ENCODE results near the gene PTPRT. TPM values are rescaled to one million over a fixed set of nuclear protein-coding genes. Genes with fewer than 3 reads are reported as not detected.

PTPRT gene
- total and polyA plus RNA-seq, 2 of the 4 experiments (the other 2 are of a cell fraction): not detected

DNA sequence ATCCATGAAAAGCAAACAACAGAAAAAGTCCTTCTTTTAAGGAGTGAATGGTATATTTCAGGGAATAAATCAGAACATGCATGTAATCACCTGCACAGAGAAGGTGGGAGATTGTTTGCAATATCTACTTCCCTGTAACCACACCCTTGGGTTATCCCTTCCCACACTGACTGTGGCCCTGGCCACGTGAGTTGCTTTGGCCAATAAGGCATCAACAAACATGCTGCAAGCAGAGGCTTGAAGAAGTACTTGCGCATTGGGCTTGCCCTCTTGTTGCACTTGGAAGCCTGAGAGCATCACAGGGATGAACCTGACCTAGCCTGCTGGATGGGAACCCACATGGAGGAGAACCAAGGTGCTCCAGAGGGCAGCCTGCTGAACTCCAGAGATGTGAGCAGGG, 208.5 kb downstream of the PTPRT start:
- ChIA-PET CTCF (no interaction called here), POLR2A (ENCODE audit: unreplicated experiment) (no interaction called here)
- Histone ChIP-seq H3K9ac (ENCODE audit: low read depth, low read length) (no peak overlapping the region), H4K20me1 (ENCODE audit: insufficient read depth, low read length) (no peaks in the 10 kb centered on the region), H3K36me3 (ENCODE audit: control insufficient read depth, insufficient read depth, low read length) (no peaks in the 10 kb centered on the region), H3K9me3 (ENCODE audit: control insufficient read depth, insufficient read depth, low read length) (peaks cover 15% of the 10 kb centered on the region), H3K4me1 (ENCODE audit: control insufficient read depth, insufficient read depth, low read length) (no peaks in the 10 kb centered on the region), H3K23ac (ENCODE audit: low read depth, low read length) (no peak overlapping the region), H2AK5ac (ENCODE audit: low read depth, low read length) (no peak overlapping the region), H4K5ac (ENCODE audit: low read depth, low read length) (no peak overlapping the region), H3K4me3 (ENCODE audit: insufficient read depth, low read depth, low read length) (no peak overlapping the region), H3K4ac (ENCODE audit: low read depth, low read length) (no peak overlapping the region), H2AFZ (replicated peaks; ENCODE audit: low read length, poor library complexity) (no peak overlapping the region), H4K8ac (ENCODE audit: low read depth in 2 of 2, low read length in 2 of 2) (no peak overlapping the region), H3K27me3 (ENCODE audit: control insufficient read depth, insufficient read depth, low read length) (no peaks in the 10 kb centered on the region), H3K4me2 (ENCODE audit: low read depth, low read length) (no peak overlapping the region), H2BK20ac (ENCODE audit: low read depth, low read length) (no peak overlapping the region), H3K56ac (ENCODE audit: extremely low read depth, insufficient read depth, low read length) (no peak overlapping the region), H3K79me1 (ENCODE audit: low read depth in 1 of 2, low read length in 2 of 2) (no peaks in the 10 kb centered on the region), H3K9me1 (ENCODE audit: insufficient read depth, low read length) (no peaks in the 10 kb centered on the region), H2BK5ac (ENCODE audit: low read depth, low read length, poor library complexity, severe bottlenecking) (no peak overlapping the region), H3K14ac (replicated peaks; ENCODE audit: low read depth, low read length) (no peak overlapping the region), H3K27ac (ENCODE audit: insufficient read depth, low read length) (no peak overlapping the region), H2AK9ac (replicated peaks; ENCODE audit: low read depth, low read length, poor library complexity) (no peak overlapping the region), H2BK120ac (ENCODE audit: low read depth, low read length) (no peak overlapping the region), H3K18ac (ENCODE audit: low read depth, low read length) (no peak overlapping the region), H2BK15ac (ENCODE audit: low read depth, low read length) (no peak overlapping the region), H4K91ac (ENCODE audit: insufficient read depth, low read depth, low read length) (no peak overlapping the region)
- dilution Hi-C loops (cut with HindIII; ENCODE audit: low sequenced_read_pairs, unreplicated experiment): no loop called here
- TF ChIP-seq CHD1 (IDR thresholded peaks at IDR 0.05; ENCODE audit: low read depth, low read length) (no peak), MAZ (IDR thresholded peaks at IDR 0.05; ENCODE audit: borderline replicate concordance, low read depth, low read length) (no peak), RAD21 (IDR thresholded peaks at IDR 0.05; ENCODE audit: low read length) (no peak), USF2 (IDR thresholded peaks at IDR 0.05; ENCODE audit: low read depth, low read length) (no peak), RFX5 (IDR thresholded peaks at IDR 0.05; ENCODE audit: low read depth, low read length) (no peak), CTCF (conservative IDR thresholded peaks at IDR 0.05; ENCODE audit: low read depth, low read length) (no peak), BHLHE40 (IDR thresholded peaks at IDR 0.05; ENCODE audit: low read depth, low read length) (no peak), FOS (IDR thresholded peaks at IDR 0.05; ENCODE audit: low read depth, low read length) (no peak), RCOR1 (IDR thresholded peaks at IDR 0.05; ENCODE audit: insufficient replicate concordance, low read length) (no peak), POLR2A (IDR thresholded peaks at IDR 0.05; ENCODE audit: low read depth, low read length) (no peak), NFE2L2 (IDR thresholded peaks at IDR 0.05; ENCODE audit: low read depth, low read length) (no peak), SMC3 (IDR thresholded peaks at IDR 0.05; ENCODE audit: low read depth, low read length) (no peak), CEBPB (IDR thresholded peaks at IDR 0.05; ENCODE audit: low read depth, low read length) (no peak), MXI1 (IDR thresholded peaks at IDR 0.05; ENCODE audit: borderline replicate concordance, low read depth, low read length) (no peak), MAFK (IDR thresholded peaks at IDR 0.05; ENCODE audit: low read depth, low read length) (no peak)
- TF ChIP-seq, protein P1, sequence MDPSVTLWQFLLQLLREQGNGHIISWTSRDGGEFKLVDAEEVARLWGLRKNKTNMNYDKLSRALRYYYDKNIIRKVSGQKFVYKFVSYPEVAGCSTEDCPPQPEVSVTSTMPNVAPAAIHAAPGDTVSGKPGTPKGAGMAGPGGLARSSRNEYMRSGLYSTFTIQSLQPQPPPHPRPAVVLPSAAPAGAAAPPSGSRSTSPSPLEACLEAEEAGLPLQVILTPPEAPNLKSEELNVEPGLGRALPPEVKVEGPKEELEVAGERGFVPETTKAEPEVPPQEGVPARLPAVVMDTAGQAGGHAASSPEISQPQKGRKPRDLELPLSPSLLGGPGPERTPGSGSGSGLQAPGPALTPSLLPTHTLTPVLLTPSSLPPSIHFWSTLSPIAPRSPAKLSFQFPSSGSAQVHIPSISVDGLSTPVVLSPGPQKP (IDR thresholded peaks at IDR 0.05; ENCODE audit: borderline replicate concordance, low read depth, low read length): no peak
- 29% methylated on average over 1 of the region's 2 CpGs; no CpG with 5 or more reads in 1 of the 2 experiments for WGBS, 2 experiments (ENCODE audit: extremely low coverage in 2 of 2, insufficient read length in 1 of 2)
- in situ Hi-C loops (cut with MboI; ENCODE audit: low sequenced_read_pairs): no loop called here
- BruUV-seq (replicated peaks): no TSS peak
- ATAC-seq (ENCODE audit: low read depth): no peak
- DNase-seq: no peak
- intact Hi-C loops (cut with micrococcal nuclease): no loop called here

All from IMR-90 (cell line).